SU-DHL-6 (cell line): ENCODE measurements around the gene HOXC6.

Experiments used
- EZH2phosphoT487 ChIP-seq: fragments of 200-600 bp; sonication (generic), shearing (Covaris generic); conservative IDR thresholded peaks from 2 replicates; pipeline ENCODE4 v1.6.1; 2018; ENCODE audit warnings: mild to moderate bottlenecking, antibody characterized with exemption, low read length, moderate library complexity, mixed read lengths
- TF ChIP-seq, protein P1 (sequence below): fragments of 200-600 bp; sonication (generic); IDR thresholded peaks from one replicate; pipeline ENCODE4 v1.5.1; 2017; ENCODE audit warnings: antibody characterized with exemption, mild to moderate bottlenecking, low read length, moderate library complexity; ENCODE audit not compliant: insufficient read depth, poor library complexity, severe bottlenecking

DNA sequence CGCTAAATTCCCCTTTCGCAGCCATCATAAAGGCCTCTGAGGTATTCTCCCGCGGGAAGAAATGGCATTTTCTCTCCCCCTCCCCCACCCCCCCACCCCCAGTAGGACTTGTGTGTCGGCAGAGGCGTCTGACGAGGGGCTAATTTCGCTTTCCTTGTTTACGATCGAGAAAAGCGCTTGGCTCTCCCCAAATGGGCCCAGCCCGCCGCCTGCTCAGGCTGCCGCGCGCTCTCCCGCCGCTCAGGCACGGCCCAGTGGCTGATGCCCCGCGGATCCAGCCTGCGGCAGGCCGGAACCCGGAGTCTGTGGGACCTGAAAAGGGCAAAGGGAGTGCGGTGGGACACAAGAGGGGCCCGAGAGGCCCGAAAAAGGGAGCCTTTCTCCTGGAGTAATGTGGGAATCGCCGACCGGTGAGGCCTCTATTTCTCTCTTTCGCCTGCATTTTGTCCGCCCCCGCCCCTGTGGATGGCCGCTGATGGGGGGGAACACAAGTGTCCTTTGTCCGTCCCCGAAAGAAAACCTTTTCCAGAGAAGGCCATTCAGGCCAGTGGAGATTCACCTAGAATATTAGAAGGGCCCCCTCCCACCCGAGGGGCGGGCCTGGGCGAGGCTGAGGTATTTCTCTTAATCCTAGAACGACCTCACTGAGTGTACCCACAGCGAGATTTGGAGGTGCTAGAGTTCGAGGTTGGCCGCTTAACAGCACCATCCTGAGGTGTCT is 9.0 kb upstream of the HOXC6 start:
- TF ChIP-seq, protein P1, sequence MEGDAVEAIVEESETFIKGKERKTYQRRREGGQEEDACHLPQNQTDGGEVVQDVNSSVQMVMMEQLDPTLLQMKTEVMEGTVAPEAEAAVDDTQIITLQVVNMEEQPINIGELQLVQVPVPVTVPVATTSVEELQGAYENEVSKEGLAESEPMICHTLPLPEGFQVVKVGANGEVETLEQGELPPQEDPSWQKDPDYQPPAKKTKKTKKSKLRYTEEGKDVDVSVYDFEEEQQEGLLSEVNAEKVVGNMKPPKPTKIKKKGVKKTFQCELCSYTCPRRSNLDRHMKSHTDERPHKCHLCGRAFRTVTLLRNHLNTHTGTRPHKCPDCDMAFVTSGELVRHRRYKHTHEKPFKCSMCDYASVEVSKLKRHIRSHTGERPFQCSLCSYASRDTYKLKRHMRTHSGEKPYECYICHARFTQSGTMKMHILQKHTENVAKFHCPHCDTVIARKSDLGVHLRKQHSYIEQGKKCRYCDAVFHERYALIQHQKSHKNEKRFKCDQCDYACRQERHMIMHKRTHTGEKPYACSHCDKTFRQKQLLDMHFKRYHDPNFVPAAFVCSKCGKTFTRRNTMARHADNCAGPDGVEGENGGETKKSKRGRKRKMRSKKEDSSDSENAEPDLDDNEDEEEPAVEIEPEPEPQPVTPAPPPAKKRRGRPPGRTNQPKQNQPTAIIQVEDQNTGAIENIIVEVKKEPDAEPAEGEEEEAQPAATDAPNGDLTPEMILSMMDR = no peak
- TF ChIP-seq EZH2phosphoT487 = no peak
